DMS153 treated with DMSO at 0.1 percent for 48 hours (cell line): ENCODE measurements around the gene HSP90AA1.

ENCODE experiments used
- DNase-seq: peaks from one replicate; lab custom pipeline; 2025; ENCODE audit not compliant: unreplicated experiment; lab: John Stamatoyannopoulos, UW

Gene HSP90AA1

GRCh38 chr14:102043251-102044025 is 43.4 kb downstream of the HSP90AA1 start:
- no peak for DNase-seq

DNA sequence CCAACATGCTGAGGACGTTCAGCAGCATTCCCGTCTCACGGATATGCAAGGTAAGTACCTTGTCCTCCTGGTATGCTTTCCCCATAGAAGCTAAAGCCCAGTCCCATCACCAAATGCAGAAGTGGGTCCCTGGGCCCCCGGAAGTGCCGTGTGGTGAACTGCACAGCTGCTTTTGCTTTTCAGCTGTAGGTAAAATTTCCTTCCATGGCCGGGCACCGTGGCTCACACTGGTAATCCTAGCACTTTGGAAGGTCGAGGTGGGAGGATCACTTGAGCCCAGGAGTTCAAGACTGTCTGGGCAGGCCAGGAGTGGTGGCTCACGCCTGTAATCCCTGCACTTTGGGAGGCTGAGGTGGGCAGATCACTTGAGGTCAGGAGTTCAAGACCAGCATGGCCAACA is 44.1 kb downstream of the HSP90AA1 start:
- DNase-seq: no peak

DNA sequence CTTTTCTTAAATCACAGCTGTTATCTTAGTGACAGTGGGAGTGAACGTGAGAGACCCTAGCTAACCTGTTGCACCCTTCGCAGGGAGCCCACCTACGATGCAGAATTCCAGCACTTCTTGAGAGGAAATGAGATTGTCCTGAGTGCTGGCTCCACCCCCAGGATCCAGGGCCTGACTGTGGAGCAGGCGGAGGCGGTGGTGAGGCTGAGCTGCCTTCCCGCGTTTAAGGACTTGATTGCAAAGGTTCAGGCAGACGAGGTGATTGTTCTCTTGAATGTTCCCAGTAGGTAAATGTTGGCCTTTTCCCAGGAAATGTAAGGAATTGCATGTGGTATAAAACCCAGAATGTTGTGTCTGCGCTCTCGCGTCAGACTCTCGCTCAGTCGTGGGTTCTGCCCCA is 46.7 kb downstream of the HSP90AA1 start:
- DNase-seq: no peak

- no peak for DNase-seq
These were observed 47.7 kb downstream of the HSP90AA1 start for GRCh38 chr14:102039157-102039556.

DNA sequence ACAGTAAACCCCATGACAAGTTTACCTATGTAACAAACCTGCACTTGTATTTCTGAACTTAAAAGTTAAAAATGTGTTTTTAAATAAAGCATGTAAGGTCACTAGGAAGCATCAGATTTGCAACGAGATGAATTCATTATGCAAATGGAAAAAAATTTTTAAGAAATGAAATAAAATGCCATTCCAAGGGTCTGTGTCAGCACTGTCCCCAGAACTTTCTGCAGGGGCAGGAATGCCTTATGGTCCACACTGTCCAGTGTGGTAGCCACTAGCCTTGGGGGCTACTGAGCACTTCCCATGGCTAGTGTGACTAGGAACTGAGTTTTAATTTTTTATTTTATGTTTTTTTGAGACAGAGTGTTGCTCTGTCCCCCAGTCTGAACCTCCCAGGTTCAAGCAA is 49.2 kb downstream of the HSP90AA1 start:
- no peak for DNase-seq

- no peak for DNase-seq
These were observed 50.9 kb downstream of the HSP90AA1 start for GRCh38 chr14:102035914-102036313.

- DNase-seq: no peak
These were observed 52.5 kb downstream of the HSP90AA1 start for GRCh38 chr14:102034301-102034700.

DNA sequence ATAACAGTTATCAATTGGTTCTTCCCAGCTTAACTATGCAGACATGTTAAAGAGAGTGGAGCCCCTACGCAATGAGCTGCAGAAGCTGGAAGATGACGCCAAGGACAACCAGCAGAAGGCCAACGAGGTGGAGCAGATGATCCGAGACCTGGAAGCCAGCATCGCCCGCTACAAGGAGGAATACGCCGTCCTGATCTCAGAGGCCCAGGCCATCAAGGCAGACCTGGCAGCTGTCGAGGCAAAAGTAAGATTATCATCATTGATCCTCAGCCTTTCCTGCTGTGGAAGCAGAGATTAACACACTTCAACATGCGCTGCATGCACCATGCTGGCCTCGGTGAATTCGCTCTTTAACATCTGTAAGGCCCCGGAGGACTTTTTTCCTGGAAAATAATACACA is 53.6 kb downstream of the HSP90AA1 start:
- DNase-seq: no peak
